GM21515 (cell line): ENCODE measurements around the gene FOXJ1.

Experiments
- ATAC-seq: cut with Tn5 transposase; IDR thresholded peaks from one replicate; pipeline ENCODE4 v1.9.1; 2021; ENCODE audit not compliant: unreplicated experiment

FOXJ1 gene

DNA sequence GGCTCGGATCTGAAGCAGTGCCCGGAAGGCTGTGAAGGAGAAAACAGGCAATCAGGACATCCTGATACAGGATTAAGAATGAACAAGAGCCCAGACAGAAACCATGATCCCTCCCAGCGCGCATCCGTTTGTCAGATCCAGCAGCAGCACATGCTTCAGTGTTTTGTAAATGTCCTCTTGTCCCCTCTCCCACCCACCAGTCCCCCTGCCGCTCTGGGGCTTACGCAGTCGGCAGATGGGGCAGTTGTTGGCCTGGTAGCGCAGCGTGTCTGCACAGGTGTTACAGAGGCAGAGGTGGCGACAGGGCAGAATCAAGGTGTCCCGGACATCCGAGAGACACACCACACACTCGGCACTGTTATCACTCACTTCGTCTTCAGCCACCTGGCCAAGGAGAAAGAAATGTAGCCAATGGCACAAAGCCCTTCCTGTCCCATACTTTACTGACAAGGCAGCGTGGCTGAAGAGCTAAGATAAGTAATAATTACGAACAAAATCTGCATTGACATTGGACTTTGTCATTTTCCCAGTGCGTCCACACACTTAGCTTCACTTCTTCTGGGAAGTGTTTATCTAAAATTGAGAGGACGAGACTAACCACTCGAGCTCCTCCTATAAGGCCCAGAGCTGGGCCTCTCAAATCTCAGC, 20.7 kb upstream of the FOXJ1 start:
- no peak for ATAC-seq

DNA sequence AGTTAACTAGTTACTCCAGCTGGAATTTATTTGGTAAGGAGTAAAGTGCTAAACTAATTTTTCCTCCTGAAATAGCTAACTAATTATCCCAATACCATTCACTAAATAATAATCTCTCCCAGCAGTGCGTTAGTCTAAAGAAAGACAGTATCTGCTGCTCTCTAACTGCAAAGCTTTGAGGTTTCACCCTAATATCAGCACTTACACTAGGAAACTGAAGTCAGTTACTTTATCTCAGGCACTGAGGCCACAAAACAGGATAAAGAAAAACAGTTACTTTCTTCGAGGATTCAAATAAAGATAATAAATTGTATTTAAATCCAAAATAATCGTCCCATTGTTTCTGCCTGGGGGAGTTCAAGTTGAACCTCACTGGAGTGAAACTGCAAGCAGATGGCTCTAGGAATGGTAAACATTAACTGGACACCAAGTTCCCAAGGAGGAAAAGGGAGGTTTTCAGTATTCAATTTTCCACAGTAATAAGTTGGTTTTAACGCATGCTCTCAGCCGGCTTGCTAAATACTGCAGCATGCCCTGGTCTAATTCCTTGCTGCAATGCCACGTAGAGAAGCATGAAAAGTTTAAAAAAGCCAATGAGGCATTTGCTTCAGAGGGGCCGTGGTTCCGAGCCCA, 20.0 kb upstream of the FOXJ1 start:
- ATAC-seq = no peak

DNA sequence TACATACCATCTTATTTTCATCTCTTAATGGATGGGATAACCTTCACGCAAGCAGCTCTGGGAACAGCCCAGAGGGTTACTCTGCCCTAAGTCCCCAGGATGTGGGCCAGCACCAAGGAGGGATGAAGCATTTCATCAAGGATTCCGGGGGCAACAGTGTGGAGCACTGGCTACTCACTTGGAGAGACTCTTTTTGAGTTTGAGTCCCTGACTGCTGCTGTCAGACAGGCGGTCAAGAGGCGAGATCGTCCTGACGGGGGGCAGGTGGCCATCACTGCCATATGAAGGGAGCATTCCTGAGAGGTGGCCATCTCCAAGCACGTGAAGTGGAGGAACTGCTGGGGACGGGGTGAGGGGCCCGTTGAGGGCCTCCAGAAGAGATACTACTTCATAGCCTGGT, 18.1 kb upstream of the FOXJ1 start:
- no peak for ATAC-seq

DNA sequence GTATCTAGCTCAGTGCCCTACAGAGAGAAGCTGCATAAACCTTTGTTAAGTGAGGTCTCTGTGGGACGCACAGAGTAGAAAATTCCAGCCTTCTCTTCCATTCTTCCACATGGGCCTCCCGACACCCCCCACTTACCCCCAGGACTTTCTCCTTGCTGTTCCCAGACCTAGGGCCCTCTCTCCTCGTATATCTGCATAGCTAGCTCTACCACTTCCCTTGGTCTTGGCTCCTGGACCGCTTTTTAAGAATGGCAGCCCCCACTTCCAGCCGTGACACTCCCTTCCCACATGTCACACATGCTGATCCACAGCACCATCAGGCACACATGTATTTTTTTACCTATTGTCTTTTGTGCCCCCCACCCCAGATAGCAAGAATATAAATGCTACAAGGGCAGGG, 16.7 kb upstream of the FOXJ1 start:
- no peak for ATAC-seq

DNA sequence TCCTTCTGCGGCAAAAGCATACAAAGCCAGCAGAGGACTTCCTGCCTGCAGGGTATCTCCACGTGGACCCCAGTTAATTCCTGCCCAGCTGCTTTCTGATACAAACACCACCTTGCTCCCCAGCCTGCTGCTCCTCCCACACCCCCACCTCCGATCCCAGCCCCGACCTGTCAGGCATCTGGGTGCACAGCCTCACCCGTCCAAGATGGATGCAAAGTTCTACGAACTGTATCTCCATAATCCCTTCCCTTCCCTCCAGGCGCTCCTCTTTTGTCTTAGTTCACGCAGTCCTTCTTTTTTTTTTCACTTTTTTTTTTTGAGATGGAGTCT, 15.6 kb upstream of the FOXJ1 start:
- ATAC-seq = no peak

DNA sequence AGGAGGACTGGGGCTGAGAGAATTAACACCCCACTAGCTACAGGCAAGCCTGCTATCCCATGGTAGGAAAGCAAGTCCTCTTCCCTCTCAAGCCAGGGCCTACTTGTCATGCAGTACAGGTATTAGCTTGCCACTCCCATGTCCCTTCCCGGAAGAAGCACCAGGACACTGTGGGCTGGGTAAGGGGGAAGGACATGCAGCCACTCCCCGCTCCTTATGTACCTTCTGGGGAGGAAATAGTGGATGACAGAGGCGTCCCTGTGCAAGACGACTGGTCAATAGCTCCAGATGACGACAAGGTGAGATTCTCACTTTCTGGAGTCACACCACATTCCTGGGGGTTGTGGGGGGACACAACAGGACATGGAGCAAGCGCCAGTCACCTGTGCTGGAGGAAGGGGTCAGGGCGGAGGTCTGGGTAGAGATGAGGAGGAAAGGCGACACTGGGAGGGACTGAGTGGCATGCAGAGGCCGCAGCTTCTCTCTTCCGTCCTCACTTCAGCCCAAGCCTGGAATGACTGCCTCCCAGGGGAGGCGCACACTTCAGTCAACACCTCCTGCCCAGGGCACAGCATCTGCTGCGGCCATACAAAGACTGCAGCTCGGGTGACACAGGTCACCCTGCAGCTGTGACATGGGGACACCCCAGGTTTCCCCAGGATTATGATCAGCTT, 15.1 kb upstream of the FOXJ1 start:
- ATAC-seq = no peak

DNA sequence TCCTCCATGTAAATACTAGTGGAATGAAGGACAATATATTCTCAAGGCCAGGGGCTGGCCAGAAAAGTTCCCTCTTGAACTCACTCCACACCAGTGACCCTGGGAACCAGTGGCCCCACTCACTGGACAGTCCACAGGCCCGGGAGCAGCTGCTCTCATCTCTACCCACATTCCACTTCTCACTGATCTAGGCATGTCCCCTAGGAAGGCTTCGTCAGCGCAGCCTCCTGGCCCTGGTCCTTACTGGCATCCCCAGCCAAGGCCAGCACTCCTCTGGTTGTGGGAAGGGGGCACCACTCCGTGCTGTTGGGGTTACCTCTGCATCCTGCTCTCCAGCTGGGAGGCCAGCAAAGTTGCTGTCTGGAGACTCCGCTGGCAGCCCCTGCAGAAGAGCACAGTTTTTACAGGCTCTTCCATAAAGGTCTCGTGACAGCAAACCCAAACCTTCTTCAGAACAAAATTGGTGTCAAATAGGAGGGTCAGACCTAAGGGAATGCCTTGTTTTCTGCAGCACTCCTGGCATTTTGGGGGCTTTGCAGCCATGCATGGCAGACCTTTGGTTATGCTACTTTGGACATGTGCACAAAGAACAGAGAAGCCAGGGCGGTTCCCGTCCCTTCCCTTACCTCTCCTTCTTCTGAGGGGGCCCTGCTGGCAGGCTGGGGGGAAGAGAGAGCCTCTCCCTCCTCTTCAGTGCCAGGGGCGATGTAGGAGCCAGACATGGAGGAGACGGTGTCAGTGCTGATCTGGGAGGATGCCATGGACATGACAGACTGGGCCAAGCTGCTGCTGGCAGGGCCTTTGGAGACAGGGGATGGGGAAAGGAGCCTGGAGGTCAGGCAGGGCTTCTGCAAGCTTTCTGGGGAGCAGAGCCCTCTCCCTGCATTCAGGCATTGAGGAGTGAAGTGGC, 14.1 kb upstream of the FOXJ1 start:
- no peak for ATAC-seq

DNA sequence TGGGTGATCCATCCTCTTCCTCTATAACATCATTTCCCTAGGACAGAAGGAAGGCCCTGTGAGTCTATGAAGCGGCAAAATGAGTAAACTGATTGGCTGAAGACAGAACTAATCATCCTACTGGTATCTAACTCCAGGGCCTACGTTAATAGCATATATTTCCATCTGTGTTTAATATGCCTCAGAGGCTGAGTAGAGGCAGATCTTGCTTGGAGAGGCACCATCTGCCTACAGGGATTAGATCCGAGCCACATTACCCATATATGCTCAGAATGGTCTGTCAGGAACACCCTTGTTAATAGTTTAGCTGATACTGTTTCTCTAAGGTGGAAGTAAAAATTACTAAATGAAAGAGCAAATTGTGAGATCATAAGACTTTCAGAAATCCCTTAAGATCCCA, 13.2 kb upstream of the FOXJ1 start:
- no peak for ATAC-seq

DNA sequence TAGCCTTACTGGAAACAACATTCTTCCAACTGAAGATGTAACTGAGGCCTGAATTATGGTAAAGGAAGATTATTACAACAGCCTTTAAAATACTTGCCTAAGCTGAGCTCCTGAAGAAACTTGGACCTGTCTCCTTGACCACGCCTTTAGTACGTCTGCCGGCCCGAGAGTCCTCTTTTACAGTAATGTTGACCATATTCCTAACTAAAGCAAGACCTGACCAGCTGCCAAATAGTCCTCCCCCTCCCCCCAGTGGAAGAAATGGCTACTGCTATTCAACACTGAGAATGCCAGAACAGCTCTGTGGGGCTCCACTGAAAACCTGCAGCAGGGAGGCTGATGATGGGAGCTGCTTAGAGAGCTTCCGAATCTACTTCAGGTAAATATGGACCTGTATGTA, 12.6 kb upstream of the FOXJ1 start:
- no peak for ATAC-seq

DNA sequence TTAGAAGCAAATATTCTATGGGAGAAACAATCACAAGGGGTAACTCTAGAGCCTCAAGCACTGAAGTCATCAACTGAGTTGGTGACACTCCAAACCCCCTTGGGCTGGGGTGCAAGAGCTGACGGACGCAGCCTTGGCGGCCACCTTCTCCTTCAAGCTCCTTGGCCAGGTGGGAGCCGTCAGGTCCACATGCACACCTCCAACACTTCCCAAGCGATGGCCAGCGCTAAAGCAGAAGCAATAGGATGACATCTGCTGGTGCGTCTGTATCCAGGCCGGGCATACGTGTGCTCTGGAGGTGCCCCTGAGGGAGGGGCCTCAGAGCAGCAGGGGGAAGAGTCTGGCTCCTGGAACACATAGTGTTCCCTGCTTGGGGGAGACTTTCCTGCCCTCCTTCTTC, 12.2 kb upstream of the FOXJ1 start:
- ATAC-seq = no peak

DNA sequence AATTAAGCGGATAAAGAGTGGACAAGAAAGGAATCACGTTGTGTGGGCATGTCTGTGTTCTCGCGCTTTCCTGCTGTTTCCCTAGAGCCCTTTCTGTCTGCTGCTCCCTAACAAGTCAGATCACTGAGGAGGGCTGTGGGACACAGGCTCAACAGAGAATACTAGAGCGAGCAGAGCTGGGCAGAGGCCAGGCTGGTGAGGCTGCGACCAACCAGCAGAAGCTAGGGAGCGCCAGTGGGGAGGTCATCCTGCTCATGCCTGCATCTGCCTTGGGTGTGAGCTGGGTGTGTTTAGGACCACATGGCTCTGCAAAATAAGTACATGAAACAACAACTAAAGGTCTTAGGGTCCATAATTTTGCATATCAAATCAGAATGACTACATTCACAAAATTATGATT, 11.5 kb upstream of the FOXJ1 start:
- no peak for ATAC-seq

DNA sequence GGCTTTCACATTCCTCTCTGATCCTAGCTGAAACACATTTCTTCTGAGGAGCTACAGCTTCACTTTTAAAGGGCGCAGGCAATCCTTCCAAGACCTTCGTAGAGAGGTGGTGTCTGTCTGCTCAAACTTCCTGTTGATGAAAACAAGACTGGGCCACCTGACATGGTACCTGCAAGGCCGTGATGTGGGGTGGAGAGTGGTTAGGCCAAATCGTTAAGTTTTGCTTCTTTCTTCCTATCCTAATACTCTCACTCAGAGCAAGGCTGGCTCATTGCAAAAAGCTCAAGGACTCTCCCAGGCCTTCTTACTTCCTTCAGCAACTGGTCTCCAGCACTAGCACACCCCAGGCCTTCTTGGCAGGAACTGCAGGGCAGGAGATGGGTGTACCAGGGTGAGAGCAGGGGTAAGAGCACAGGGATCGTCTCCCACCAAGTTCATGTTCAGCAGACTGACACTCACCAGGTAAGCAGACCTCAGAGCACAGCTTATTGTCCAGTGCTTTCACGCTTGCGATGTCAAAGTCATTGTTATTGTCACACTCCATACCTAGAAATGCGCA, 10.9 kb upstream of the FOXJ1 start:
- ATAC-seq = no peak

DNA sequence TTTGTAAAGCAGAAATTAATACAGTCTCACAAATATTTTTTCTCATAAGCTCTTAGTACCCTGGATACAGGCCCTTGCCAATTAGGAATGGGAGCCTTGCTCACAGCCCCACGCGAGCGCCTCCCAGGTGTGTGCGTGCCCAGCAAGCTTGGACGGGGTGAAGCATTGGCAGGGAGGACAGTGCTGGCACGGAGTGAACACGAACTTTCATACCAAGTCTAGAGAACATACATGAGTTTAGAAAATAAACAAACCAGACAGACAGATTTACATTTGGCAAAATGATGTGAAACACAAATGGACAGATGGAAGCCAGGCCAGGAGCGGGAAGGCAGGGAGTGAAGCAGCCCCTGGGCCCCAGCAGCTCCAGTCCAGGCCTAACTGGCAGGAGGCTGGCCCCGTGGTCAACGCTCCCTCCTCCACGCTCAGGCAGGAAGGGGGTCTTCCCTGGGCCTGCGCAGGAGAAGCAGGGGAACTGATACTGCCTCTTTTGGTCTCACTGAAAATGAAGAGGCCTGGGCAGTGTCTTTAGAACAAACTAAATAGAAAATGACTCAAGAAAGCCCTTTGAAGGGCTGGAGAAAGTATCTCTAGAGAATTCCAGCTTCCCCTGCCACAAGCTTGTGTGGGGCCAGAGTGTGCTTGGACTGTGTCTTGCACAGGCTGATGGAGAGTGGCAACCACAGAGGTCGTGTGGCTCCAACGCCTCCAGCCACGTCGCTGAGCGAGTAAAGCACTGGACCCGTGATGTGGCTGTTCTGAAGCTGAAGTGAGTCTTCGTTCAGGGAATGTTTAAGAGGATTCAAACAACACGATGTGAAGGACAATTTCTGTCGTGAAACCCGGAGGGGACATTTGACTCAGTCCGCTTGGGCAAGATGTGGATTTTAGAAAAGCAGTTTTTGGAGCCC, 9.9 kb upstream of the FOXJ1 start:
- ATAC-seq = no peak

DNA sequence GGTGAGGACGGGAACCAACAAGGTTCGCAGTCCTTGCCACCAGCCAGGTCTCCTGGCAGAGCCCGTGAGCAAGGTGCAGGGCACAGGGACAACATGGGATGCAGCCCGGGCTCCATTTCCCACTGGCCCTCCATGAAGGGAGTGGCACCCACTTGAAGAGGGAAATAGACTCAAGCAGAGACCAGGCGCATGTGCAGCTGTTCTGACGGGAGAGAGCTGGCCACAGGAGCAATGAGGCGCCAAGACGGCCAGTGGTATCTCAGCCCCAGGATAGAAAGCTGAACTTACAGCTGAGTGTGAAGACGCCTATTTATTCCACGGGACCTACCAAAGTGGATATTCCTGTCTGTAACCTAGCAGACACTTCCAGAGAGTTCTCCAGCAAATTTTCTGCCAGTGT, 8.2 kb upstream of the FOXJ1 start:
- ATAC-seq = no peak

DNA sequence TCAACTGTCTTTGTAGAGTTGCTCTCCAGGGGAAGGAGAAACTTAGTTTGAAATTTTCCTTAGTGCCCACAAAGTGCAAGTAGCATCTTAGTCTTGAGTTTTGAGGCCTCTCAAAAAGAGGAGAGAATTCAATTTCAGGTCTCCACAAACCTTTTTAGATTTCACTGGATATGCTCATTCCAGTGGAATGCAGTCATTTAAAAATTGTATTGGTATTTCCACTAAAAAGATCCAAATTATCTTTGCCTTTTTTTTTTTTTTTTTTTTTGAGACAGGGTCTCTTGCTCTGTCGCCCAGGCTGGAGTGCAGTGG, 6.9 kb upstream of the FOXJ1 start:
- no peak for ATAC-seq

DNA sequence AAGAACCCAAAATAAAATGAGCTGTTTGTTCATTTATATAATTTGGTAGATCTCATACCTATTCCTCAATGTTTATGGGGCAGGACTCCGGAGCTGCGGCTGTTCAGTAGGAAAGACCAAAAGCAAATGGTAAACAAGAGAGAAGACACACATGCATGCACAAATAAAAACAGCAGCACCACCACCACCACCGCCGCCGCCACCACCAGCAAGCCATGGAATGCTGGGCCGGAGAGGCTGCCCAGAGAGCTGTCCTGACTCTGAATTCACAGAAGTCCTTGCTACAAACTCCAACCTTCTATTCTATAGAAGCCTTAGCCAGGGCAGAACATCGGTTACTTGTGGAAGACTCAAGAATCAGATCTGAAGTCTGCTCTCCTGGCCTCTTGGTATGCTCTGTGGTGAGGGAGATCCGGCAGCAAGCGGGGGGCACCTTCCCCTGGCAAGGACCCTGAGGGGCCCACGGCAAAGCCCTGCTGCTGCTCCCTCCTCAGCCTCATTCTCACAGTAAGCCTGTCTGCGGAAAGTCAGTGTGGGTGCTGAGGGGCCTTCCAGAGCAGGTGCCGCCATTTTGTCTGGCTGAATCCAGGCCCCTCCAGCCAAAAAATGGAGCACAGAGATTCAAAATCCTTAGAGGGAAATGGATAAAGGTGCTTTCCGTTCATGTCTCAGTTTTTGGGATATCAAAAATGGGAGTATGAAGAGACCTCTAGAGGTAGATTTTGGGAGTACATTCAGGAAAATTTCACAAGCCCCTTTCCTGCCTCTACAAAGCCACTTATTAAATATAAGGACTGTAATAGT, 6.4 kb upstream of the FOXJ1 start:
- ATAC-seq = no peak

DNA sequence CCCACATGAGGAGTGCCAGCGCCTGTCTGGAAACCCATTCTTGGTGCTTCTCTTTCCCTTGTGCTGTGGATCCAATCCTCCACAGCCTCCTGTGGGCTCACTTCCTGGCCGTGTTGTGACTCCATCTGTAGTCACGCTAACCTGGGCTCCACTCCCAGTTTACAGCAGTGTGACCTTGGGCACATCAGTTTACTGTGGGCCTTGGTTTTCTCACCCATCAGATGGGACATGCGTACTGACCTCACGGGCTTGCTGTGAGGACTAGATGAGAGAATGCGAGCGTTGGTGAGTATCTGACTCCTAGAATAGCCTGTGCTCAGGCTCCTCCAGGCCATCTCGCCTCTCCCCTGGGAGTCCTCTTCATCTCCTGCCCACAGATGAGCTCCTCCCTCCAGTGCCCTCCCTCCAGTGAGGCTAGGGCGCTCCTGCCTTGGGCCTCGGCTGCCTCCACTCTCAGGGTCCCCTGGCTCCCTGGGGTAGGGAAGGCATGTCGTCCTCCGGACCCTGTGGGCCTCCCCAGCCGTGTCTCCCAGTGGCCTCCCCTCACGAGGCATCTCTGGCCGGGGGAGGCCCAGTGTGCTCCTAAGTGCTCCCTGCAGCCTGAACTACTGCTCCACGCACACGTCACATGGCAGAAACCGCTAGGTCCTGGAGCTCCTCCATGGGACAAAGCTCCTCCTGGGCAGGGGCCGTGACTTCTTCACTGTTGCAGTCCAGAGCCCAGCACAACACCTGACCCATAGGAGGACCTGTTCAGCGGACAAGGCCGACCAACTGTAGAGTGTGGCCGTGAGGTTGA, 5.2 kb upstream of the FOXJ1 start:
- ATAC-seq = no peak

DNA sequence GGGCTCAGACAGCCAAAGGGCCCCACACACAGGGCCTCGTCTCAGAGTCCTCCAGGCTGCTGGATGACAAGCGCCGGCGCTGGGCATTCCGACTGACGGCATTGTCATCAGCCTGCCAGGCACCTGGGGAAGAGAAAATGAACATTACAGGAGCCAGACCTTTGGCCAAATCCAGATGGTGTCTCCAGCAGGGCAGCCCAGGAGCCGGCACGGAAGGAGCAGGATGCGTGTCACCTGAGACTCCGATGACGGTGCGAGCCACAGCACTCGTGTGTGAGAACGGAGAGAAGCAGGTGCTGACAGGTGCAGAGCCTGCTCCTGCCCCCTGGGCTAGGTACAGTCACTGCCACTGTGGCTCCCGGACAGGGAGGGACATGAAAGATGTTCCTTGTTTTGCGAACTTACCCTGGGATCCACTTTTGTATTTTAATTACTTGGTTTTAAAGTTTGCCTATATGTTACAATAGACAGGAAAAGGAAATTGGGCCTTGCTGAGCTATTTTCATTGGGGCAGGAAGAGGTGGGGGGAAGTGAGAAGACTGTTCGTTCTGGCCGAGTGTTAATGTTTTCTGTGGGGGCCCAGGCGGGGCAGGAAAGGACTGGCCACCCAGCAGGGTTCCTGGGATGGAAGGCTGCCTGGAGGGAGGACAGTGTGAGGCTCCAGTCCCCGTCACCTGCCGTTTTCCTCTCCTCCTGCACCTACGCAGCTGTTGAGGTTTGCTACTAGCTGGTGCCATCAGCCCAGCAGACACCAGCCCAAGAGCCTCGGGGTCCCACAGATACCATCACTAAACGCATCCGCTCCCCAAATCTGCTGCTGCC, 4.4 kb upstream of the FOXJ1 start:
- ATAC-seq = no peak
